NT2/D1 (cell line): Measurements from ENCODE around the gene ATOH7.

ENCODE experiments used
- SUZ12 ChIP-seq: IDR thresholded peaks from 2 replicates; pipeline ENCODE4 v1.6.1; 2011; ENCODE audit not compliant: insufficient read length, insufficient read depth; ENCODE audit errors: extremely low read depth
- YY1 ChIP-seq: IDR thresholded peaks from 2 replicates; pipeline ENCODE4 v1.6.1; 2011; ENCODE audit not compliant: insufficient read length, insufficient read depth
- ZNF274 ChIP-seq: IDR thresholded peaks from 2 replicates; pipeline ENCODE4 v1.6.1; 2011; ENCODE audit warnings: mild to moderate bottlenecking, low read depth, low read length

GRCh38 chr10:68251151-68251550, 19.2 kb upstream of the ATOH7 start:
- TF ChIP-seq YY1 (no peak), ZNF274 (no peak), SUZ12 (no peak)
